GM18508 (cell line): ENCODE results near the gene TFF2.

Source experiments
- ATAC-seq: cut with Tn5 transposase; IDR thresholded peaks from one replicate; pipeline ENCODE4 v1.9.1; 2021; ENCODE audit warnings: moderate number of reproducible peaks; ENCODE audit not compliant: insufficient read depth, unreplicated experiment

TFF2 gene

DNA sequence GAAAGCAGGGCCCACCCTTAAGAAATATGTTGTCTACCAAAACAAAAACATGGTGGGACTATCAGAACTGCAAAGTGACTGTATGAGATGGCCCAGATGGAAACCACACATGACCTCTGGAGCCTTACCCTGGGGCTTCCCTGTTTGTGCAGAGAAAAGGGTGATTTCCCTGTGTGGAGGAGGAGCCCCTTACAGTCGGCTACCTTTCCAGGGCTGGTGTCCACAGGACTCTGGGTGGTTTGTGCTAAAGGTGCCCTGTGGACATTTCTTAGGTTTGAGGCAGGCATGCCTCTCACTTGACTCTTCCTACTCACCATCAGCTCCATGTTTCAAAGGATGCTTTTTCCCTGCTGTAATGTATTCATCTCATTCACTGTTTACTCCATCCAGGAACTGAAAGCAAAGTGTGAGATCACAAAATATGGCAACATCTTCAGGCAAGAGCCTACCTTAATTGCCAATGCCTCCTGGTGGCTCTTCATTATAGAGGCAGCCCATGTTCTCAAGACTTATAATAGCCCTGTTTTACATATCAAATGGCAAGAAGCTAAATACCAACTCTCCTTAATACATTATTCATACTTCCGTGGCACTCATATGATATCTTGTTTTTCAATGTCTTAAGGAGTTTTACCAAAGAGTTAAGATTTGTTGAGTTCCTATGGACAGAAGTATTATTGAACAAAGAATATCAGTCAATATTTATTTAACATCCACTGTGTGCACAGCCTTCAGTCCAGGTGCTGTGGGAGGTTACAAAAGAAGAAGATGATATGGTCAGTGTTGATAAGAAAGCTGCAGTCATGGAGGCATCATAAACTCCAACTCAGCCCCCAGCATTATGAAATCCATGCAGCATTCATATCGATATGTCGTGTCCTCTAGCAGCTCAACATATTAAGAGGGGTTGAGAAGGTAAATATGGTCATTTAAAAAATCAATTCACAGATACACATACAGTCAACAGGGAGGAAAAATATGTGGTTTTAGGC, 20.1 kb downstream of the TFF2 start:
- ATAC-seq = no peak

DNA sequence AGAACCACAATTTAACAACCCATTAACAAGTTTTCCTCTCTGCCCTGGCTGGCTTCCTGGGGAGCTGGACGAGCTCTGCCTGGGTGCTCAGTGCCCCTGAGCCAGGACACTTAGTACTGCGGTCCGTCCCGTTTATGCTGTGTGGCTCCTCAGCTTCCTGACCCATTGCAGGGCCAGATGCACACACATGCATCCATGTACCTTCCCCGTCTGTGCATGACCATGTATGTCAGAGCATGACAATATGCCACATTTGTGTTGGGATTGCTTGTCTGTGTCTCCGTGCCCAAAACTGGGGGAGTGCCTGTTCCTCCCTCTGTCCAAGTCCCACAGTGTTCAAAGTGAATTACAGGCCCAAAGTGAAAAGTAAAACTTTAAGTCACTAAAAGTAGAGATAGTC, 25.9 kb downstream of the TFF2 start:
- no peak for ATAC-seq

DNA sequence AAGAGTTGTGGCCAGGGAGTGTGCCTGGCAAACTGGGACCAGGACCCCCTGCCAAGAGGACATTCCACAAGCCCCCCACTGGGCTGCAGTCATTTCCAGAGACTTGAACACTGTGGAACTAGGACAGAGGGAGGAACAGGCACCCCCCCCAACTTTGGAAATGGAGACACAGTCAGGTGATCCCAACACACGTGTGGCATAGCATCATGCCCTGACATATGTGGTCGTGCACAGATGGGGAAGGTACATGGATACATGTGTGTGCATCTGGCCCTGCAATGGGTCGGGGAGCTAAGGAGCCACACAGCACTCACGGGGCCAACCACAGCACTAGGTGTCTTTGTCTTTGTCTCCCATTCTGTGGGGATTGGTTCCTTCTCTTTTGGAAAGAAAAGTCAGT, 28.9 kb downstream of the TFF2 start:
- no peak for ATAC-seq

DNA sequence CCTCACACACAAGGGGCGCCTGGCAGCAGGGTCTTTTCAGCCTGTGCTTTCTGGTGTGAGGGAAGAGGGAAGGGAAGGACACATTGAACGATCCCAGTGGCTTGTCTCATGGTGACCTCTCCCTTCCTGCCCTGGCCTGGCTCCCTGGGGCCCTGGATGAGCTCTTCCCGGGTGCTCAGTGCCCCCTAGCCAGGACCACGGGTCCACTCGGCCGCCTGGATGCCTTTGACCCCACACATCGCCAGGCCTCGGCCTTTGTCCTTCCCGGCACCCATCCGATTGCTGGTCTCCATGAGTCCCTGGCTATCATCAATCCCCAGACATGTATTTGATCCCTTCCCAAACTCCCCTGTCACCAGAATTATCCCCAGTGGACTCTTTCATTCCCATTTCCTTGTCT, 29.6 kb downstream of the TFF2 start:
- ATAC-seq = no peak

DNA sequence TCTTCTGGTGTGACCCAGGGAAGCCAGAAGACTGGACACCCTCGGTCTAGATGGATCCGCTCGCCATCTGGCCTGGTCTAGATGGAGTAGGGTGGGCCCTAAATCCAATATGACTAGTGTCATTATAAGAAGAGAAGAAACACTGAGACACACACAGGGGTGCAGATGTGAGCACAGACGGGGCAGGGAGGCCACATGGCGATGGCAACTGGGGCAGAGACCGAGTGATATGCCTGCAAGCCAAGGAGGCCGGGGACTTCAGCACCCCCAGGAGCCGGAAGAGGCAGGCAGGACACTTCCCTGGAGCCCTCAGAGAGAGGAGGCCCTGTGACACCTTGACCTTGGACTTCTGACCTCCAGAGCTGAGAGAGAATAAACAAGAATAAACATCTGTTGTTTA, 30.0 kb downstream of the TFF2 start:
- ATAC-seq = no peak

DNA sequence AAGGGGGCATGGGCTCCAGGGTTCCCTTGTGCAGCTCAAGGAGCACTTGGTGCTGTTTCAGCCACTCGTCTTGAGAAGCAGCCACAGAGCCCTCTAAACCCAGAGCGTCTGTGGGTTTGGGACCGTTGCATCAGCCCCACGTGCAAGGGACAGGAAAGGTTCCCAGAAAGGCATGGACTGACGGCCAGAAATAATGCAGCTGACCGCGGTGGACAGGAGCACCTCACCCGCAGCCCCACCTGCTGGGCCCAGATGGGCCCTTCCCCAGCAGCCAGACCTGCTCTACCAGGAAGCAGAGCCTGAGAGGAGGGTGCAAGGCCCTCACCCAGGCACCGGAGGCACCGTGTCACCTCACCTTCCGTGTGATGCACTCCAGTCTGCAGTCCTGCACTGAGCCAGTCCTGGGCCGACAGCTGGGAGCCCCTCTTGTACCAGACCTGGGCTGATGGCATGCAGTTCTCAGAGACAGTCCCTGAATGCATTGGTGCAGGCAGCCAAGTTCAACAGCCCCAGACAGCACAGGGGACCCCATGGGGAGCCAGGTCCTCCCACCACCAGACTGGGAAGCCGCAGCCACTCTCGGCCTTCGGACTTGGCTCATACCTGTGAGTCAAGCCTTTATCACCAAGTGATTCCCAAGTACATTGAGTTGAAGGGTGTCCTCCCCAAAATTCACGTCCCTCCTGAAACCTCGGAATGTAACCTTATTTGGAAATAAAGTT, 30.8 kb downstream of the TFF2 start:
- no peak for ATAC-seq

DNA sequence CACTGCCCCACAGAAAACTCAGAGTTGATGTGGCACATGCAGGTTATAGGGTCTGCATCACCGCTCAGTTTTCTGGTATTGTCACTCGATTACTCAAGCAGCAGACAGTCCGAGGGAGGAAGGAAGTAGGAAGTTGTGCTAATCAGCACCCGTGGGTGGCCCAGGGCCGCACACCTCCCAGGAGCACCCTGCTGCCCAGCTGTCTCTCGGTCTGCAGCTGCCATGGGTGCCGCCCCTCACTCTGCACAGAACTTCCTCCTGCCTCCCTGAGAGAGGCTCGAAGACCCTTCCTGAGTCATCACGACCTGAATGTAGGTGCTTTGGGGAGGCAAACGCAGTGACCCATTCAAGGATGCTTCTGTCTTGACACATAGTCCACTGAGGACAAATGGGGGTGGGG, 31.4 kb downstream of the TFF2 start:
- ATAC-seq = no peak

DNA sequence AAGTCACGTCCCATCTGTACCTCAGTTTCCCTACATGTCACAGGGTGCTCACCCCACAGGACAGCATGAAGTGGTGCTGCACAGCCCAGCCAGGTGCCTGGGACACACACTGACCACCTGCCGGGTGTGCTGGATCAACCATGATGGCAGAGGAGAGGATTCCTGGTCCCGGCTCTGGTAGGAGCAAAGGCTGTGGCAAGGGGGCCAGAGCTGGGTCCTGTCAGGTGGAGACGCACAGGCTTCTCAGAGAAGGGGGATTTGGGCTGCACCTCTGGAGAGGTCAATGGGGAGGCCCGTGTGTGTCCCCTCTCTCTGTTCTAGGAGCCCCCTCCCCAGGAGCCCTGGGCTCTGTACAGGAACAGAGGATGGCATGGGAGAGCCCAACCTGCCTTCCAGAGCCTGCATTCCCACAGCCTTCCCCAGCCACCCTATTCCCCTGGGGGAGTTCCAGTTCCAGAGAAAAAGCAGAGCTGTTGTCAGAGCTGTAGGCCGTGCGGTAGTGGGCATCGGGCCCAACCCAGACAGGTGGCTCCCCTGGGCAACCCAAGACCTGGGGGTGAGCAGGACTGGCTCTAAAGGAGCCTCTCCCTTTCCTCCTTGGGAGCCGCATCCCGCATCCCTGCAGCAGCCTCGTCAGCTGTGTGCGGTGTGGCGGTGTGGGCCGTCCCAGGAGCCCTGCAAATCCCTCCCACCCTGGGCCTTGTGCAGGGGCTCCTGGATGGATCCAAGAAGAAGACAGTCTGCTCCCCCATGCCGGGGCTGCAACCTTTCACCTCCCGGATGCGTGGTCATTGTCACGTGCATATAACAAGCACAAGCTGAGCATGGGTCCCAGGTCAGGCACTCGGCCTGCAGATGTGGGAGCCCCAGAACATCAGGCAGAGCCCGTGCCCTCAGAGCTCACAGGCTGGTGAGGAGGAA, 32.7 kb downstream of the TFF2 start:
- ATAC-seq = no peak

DNA sequence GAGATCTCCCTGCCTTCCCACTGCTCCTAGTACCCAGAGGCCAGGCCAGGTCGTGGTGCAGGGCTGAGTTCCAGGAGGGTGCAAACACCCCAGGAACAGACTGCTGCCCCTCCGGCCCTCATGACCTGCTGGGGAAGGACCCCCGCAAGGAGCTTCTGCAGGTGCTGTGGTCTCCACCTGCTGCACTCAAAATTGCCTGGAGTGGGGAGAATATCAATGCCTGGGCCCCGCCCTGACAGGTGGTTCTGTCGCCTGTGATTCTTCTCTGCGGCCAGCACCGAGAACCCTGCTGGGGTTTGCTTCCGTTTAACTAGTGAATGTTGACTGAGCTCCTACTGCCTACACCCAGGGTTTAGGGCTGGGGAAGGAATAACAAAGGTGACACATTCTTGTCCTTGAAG, 33.5 kb downstream of the TFF2 start:
- no peak for ATAC-seq

DNA sequence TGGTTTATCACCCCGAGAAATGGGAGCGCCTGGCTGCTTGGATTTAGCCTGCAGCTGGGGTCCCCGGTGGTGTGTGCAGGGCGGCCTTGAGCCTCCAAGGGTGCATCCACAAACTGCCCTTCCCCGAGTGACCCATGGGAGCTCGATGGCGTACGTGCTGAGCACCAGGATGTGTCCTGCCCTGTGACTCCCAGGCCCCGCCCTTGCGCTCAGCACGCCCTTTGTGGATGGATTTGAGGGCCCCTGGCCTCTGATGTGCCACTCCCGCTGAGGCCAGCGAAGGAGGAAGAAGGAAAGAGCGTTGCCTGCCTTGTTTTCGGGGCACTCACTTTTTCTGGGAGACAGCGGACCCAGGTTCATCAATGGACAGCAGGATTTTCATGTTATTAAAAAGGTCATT, 33.9 kb downstream of the TFF2 start:
- no peak for ATAC-seq

DNA sequence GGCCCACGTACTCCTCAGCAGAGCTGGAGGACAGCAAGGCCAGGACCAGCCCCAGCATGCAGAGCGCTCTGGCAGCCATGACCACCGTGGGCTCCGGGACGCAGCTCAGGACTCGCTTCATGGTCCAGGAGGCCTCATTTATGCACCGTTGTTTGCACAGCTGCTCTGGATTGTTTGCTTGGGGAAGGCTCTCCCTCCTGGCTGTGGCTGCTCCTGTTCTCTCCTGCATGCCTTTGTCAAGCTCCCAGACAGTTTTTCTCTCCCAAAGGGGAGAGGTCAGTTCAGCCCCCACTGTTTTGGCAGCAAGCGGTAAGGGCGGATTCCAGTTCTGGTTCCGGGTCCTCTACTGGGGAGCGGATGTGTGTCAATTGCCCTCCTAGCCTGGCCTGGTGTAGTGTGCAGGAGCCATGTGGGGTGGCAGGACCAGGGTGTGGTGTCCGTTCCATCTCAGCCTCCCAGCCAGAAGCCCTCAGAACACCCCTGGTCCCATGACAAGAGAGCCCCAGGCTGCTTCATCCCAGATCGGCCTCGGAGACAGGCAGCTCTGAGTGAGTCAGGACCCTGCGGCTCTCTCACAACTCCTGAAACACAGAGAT, 35.4 kb downstream of the TFF2 start, which contains the start of gene TFF3:
TFF3 (minus strand) TSS at position 114 of the 596 bp plus-strand sequence; CDS start at position 79, 35 bp downstream.
- ATAC-seq = no peak

DNA sequence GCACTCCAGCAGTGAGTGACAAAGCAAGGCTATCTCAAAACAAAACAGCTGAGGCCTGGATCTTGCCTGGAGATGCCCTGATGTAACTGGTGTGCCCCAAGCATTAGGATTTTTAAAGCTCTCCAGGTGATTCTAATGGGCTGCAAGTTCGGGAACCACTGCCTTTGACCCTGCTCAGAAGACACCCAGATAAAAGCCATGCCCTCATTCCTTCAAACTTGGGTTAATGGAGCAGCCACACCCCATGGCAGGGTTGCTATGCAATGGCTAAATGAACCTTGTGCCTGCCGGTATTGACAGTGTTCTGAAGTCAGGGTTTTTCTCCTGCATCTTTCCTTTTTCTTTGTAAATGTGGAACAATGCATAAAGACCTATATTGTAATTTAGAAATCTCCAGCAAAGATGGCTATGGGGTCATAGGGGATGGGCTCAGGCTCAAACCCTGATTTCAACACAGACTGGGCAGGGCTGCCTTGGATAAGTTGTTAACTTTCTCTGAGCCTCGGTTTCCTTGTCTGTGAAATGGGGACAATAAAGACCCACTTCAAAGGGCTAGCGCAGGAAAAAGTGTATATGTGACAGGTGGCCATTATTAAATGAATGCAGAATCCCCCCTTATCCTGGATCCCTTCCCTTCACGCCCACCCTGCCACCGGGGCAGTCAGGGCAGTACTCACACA, 36.0 kb downstream of the TFF2 start:
- no peak for ATAC-seq

DNA sequence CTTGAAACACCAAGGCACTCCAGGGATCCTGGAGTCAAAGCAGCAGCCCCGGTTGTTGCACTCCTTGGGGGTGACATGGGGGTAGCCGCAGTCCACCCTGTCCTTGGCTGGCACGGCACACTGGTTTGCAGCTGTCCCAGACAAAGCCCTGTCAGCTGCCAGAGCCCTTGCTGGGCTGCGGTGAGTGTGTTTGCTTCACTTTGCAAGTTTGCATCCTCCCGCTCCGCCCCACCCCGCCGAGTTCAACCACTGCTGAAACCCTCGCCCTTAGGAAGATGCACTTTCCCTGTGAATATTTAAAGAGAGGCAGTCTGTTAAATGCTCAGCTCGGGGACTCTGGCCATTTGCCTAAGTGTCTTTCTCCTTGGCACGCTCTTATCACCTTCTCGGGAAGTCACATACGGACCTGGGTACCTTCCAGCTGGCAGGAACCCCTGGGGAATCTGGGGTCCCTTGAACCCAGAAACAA, 37.3 kb downstream of the TFF2 start:
- no peak for ATAC-seq

DNA sequence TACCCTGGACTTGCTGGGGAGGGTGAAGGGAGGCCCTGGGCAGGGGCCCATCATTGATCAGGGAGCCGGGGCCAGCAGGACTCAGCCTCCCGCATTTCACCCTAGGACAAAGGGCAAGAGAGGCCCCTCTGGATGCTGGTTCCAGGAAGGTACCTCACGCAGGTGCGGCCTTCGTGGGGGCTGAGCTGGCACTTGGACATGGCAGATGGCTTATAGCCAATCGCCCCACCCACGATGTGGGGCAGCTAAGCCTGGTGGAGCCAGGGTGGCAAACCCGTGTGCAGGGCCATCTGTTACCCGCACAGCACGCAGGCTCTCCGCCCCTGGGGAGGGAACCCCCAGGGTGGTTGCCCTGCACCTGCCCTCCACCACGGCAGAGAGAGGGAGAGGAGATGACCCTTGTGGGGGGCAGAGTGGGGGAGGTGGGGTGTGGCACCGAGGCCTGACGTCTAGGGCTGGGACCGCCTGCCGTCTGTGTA, 38.1 kb downstream of the TFF2 start:
- no peak for ATAC-seq

DNA sequence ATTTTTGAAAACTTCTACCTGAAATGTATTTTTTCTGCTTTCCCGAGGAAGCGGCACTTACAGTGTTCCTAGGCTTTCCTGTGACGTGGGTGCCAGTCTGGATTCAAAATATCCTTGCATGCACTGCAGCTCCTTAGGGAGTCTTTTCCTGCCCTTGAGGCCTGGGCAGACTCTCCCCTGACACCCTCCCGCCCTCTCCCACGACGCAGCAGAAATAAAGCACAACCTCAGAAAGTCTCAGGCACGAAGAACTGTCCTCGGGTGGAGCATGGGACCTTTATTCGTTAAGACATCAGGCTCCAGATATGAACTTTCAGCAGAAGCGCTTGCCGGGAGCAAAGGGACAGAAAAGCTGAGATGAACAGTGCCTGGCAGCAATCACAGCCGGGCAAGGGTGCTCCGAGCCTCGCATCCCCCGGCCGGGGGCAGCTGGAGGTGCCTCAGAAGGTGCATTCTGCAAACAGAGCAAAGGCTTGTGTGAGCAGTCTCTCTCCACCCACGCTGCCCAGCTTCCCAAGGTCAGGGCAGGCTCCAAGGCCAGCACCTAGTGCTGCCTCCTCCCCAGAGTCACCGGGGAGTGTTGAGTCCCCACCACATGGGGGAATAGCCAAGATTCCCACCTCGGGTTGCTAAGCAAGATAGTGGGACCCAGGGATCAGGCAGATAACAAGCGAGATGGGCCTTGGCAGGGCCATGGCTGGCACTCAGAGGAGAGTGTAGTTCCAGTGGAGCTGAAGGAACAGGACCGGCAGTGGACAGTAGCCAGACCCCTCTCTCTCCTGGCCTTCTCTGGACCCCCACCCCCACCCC, 38.8 kb downstream of the TFF2 start:
- ATAC-seq = no peak

DNA sequence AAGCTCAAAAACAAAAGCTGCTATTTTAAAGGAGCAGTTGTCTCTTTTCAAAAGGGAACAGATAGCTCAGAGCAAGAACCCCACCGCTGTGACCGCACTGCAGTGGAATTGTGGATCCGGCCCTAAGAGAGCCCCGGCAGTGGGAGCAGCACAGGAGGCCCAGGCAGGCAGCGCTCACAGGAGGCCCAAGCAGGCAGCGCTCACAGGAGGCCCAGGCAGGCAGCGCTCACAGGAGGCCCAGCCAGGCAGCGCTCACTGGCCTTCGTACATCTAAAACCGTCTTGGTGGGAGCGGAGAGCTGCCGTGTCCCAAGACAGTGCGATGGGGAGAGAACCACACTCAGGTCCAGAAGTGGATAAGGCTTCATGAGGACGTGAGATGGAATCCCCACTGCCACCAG, 39.6 kb downstream of the TFF2 start:
- ATAC-seq = no peak

DNA sequence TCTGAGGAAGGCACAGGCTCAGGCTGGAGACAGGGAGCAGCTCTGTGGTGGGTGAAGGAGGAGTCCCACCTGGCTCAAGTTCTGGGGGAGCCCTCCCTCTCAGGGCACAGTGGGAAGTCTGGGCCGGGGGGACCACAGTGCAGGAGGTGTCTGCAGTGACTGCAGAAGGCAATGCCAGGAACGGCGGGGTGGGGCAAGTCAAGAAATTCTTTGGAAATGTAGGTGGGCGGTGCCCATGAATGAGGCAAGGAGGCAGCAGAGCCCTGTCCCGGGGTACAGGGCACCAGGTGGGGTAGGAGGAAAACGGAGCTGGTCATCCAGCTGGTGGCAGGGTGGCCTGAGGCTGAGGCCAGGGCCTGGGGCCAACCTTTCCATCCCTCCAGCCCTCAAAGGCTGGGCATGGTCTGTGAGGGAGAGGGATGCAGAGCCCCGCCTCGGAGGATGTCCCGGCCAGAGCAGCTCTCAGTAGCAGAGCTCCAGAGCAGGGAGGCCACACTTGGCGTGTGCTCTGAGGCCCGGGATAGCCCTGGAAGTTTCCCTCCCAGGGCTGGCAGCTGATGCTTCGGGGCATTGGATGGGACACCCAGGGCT, 40.3 kb downstream of the TFF2 start:
- ATAC-seq = no peak

DNA sequence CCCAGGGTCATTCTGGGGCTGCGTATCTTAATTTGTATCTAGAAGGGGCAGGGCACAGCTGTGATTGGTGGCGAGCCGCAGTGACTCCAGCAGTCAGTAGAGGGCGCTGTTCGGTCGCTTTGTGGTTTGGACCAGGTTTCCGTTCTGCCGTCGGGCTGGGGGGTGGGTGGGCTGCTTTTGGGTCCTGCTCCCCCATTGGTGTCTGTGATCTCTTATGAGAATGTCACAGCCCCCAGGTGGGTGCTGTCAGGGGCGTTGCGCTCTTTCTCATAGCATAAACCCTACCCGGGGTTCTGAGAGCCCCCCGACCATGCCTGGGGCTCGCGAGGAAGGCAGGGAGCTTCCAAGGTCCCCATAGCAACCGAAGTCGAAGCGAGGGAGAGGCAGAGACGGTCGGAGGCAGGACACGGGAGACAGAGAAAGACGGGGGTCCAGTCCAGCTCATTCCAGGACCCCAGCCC, 41.0 kb downstream of the TFF2 start:
- no peak for ATAC-seq
